Stimulated activated CD8-positive, alpha-beta memory T cell treated with anti-CD3 and anti-CD28 coated beads, Interleukin-4, amount 100 ng/mL, for 24 hours (primary cell): ENCODE measurements around the gene CORO1A.
"Not testable (repeated sequence)": the region's sequence is repeated elsewhere in the genome, so short reads cannot be mapped to it uniquely, and the experiment has no call there.

Source experiments
- DNase-seq: peaks from one replicate; pipeline ENCODE4 v3.0.0-alpha.2; 2020; ENCODE audit warnings: low read depth

CORO1A gene

GRCh38 chr16:30205541-30206236, 22.3 kb downstream of the CORO1A start:
- not testable (repeated sequence) for DNase-seq

- not testable (repeated sequence) for DNase-seq
Measured at GRCh38 chr16:30206252-30206651, 22.9 kb downstream of the CORO1A start.

- not testable (repeated sequence) for DNase-seq
Measured at GRCh38 chr16:30207063-30207704, 23.8 kb downstream of the CORO1A start.

GRCh38 chr16:30209032-30209431, 25.6 kb downstream of the CORO1A start:
- DNase-seq = not testable (repeated sequence)

GRCh38 chr16:30211414-30211813, 28.0 kb downstream of the CORO1A start:
- not testable (repeated sequence) for DNase-seq

GRCh38 chr16:30217082-30217481, 33.7 kb downstream of the CORO1A start:
- DNase-seq = not testable (repeated sequence)
